Skin epidermis (tissue), 12 donors: ENCODE data around the gene ULK4.

Experiments used
- H3K27ac ChIP-seq, 21 experiments: fragments of 200-600 bp; sonication (generic) in 11 of 21; one replicate each; pipeline ENCODE4 v1.5.0; 2020; ENCODE audit warnings: mild to moderate bottlenecking in 3 of 21, inconsistent platforms in 2 of 21, moderate library complexity in 2 of 21
- H3K4me3 ChIP-seq, 7 experiments: fragments of 200-600 bp; sonication (generic) in 2 of 7; one replicate each; pipeline ENCODE4 v1.5.0; 2020; ENCODE audit warnings: inconsistent platforms in 2 of 7, mild to moderate bottlenecking in 2 of 7, moderate library complexity in 1 of 7

ULK4 gene

DNA sequence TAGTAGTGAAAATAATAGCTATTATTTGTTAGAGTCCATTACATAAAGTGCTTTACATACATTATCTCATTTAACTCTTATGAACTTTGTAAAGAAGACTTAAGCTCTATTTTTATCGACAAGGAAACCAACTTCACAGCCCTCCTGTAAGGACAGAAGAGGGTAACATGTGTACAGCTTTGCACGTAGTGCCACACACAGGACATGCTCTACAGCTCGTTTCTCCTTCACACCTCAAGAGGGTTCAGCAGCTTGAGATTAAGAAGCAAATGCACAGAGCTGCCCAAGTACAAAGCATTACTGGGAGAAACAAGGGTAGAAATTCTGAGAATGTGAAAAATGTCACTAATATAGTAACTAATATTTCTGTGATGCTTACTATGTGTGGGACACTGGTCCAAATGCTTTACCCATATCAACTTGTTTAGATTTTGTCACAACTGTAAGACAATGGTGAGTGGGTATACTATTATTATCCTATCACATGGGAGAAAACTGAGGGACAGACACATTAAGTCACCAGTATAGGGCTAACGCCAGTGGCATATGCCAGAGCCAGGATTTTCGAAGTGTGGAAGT is 434.8 kb downstream of the ULK4 start:
- no peak overlapping the region for H3K4me3 ChIP-seq
- no peak overlapping the region for H3K27ac ChIP-seq

DNA sequence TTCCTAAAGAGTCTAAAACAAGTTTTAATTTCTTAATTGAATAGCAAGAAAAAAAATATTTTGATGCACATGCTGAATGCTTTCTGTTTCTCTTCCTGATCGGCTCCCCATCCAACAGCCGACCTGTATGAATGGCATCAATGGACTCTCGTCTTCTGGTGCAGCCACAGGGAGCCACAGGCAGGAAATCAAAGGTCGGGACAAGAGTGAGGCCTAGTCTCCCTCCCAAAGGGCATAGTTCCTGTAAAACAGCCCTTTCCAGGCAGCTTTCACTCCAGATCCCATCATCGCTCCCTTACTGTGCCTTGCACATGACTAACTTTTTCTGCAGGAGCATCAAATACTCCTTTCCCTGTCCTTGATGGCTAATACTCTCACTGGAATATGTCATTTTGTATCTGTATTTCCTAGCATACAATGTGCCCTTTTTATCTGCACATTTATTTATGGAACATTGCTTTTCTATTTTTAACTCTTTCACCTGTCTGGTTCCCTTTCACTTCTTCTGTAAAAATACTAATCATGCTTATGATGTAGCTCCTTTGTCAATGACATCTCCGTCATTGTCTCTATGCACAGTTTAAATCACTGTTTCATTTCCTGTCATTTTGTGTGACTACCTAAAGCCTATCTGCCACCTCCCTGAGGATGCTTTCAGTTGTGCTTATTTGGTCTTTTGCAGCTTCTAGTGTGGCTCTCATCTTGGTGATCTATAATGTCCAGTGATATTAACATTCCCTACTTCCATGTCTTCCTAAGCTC is 436.4 kb downstream of the ULK4 start:
- Histone ChIP-seq H3K4me3 (no peak overlapping the region), H3K27ac (no peak overlapping the region)

DNA sequence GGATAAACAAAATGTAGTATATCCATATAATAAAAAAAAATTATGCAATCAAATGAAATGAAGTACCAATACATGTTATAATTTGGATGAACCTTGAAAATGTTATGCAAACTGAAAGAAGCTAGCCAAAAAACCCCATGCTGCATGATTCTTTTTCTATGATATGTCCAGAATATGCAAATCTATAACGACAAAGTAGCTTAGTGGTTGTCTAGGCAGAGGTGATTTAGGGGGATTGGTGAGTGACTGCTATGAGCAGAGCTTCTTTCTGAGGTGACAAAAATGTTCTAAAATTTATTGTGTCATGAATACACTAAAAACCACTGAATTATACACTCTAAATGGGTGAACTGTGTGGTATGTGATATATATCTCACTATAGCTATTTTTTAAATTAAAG is 438.0 kb downstream of the ULK4 start:
- no peak overlapping the region for H3K4me3 ChIP-seq
- no peak overlapping the region for H3K27ac ChIP-seq

DNA sequence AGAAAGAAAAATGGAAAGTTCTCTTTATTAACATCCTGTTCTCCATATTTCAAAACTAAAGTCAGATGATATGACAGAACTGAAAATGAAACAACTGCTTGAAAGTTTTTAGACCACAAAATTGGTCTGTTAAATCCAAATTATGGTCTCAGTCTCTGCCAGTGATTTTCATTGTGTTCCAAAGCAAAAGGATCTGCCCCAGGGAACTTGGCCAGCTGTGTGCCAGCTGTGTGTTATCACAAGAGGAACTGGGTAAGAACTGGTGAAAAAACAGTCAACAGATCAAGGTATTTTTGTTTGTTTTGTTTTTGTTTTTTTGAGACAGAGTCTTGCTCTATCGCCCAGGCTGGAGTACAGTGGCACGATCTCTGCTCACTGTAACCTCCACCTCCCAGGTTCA is 439.3 kb downstream of the ULK4 start:
- no peak overlapping the region for H3K4me3 ChIP-seq
- peak overlapping the region in 4 of 21 experiments; percentile 6 to 47 (median 24) for H3K27ac ChIP-seq

DNA sequence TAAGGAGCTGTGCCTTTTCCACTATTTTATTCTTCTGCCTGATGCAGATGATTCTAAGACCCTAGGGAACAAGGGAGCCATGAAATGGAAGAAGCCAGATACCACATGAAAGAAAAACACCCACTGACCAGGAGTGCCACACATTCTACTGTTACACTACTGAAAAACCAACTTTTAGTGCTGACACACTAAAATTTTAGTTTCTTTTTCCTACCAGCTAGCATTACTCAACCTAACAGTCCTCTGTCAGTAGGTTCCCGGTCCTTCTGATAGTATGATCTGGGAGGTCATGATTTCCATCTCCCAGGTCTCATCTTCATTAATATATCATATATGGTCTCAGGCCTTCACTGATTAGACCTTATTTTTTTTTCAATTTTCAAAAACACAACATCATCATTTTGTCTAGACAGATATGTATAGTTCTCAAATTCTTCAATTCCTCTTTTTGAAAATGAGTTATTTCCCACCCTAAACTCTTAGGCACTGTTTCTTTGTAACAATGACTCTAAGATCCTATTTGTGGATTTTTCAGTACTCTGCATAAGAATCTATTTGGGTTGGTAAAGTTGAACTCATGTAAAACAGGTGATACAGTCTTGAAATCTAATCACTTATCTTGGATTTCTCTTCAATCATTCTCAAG is 440.8 kb downstream of the ULK4 start:
- Histone ChIP-seq H3K4me3 (no peak overlapping the region), H3K27ac (peak overlapping the region in 1 of 21 experiments; percentile 42)

DNA sequence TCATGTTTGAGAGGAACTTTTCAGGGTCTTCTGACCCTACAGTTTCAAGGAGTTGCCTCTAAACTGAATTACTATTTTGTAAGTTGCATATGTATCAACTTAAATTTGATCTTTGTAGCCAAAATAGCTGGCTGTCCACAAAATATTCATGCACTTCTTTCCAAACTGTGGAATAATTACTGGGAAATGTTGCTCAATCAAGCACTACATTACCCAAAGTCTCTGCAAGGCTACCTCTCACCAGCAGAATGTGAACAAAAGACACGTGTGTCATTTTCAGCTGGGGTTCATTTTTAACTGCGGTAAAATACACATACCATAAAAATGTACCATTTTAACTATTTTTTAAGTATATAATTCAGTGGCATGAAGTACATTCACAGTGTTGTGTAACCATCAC is 442.2 kb downstream of the ULK4 start:
- H3K27ac ChIP-seq = no peak overlapping the region
- no peak overlapping the region for H3K4me3 ChIP-seq

DNA sequence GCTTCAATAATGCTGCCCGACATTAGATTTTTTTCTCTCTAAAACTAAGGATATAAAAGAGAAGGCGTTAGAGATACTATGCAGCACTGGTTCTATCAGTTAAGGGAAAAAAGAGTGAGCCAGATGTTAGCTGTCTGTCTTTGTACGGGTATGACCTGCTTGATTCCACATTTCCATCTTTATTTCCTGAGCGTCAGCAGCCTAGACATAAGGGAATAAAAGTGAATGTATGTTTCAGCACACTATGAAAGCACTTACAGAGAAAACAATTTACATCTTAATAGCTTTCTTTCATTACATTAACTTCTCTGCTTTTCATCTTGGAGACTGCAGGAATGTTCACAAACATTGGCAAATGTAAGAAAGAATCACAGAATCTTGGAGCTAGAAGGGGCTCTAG is 443.3 kb downstream of the ULK4 start:
- no peak overlapping the region for H3K27ac ChIP-seq
- no peak overlapping the region for H3K4me3 ChIP-seq

DNA sequence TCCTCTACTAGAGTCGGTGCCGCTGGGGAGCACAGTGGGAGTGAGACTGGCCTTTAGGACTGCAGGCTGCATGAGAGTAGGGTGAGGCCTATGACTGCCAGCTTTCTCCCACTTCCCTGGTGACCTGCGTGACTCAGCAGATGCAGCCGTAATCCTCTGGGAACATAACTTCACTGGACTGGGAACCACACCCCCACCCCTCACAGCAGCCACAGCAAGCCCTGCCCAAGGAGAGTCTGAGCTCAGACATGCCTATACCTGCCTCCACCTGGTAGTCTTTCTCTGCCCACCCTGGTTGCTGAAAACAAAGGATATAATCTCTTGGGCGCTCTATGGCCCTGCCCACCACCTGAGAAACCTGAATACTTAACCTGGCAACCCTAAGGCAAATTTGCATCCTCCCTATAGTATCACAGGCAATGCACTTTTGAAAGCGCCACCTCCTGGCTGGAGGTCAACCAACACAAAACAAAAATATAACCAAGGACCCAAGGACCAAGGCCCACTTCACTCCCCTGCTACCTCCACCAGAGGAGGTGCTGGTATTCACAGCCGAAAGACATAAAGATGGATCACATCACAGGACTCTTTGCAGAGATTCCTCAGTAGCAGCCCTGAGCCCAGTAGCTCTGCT is 453.7 kb downstream of the ULK4 start:
- Histone ChIP-seq H3K4me3 (no peak overlapping the region), H3K27ac (peak overlapping the region in 8 of 21 experiments; percentile 26 to 84 (median 38))

DNA sequence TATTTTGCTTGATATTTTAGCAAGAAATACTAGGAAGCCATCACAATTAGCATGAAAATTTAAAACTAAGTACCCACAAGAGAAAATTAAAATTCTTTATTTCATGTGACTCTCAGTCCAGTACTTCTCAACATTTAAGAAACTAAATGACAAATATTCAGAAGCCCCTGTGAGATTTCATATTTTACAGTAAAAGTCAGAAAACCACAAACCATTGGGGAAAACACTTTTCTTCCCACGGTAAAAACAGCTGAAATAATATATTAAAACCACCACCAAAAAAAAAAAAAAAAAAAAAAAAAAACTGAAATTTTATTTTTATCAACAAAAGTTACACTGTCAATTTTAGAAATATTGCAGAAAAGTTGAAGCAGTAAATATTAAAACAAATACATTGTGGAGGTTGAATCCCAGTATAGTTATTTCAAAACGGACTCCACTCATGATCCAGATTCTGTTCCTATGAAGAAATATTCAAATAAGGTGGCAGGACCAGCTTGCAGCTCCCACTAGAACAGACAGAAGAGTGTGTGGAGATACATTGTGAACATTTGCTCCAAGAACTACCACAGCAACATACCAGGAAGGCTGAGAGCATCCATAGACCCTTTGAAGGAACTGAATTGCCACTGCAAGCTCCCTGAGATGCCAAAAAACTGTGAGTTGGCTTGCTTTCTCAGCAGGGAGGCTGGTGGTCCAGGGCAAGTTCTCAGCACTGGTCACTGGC is 454.4 kb downstream of the ULK4 start:
- Histone ChIP-seq H3K4me3 (no peak overlapping the region), H3K27ac (peak overlapping the region in 9 of 21 experiments; percentile 26 to 84 (median 38))

DNA sequence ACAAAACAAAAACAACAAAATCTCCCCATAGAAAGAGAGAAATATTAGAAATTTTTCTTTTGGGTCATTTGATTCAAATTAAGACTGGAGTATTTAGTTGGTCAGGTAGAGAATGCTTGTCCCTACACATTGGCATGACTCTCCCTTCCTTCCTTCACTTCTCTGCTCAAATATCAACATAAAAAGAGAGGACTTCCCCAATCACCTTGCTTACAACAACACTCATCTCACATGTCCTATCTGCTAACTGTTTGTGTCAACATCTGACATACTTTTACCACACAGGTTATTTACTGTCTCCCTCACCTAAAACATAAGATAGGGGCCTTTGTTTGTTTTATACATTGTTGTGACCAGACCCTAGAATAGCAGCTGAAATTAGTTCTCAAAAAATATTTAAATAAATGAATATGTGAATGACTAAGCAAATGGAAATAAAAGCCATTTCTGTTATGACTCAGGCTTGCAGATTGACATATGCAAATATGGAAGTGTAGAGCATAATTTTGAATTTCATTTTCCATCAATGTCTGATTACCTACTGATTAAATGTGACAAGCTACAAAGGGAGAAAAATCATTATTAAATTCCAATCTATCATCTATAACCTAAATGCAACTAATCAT is 457.8 kb downstream of the ULK4 start:
- no peak overlapping the region for H3K27ac ChIP-seq
- no peak overlapping the region for H3K4me3 ChIP-seq

DNA sequence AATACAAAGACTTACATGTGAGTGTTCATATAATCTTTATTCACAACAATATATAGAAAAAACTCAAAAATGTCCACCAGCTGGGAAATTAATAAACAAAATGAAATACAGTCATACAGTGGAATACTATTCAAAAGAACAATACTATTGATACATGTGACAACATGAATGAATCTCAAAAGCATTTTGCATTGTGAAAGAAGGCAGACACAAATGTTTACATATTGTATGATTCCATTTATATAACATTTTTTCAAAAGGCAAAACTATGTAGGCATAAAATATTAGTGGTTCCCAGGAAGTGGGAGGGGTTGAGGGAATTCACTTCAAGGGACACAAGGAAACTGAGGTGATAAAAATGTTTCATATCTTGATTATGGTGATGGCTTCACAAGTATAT is 459.4 kb downstream of the ULK4 start:
- H3K27ac ChIP-seq = no peak overlapping the region
- no peak overlapping the region for H3K4me3 ChIP-seq

DNA sequence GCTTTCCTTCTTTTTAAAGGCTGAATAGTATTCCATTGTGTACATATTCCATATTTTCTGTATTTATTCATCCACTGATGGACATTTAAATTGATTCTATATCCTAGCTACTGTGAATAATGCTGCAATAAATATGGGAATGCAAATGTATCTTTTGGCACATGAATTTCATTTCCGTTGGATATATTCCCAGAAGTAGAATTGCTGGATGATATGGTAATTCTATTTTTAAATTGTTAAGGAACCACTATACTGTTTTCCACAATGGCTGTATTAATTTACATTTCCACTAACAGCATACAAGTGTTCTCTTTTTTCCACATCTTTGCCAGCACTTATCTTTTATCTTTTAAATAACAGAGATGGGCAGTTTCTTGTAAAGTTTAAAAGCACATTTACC is 459.9 kb downstream of the ULK4 start:
- H3K4me3 ChIP-seq = no peak overlapping the region
- no peak overlapping the region for H3K27ac ChIP-seq

DNA sequence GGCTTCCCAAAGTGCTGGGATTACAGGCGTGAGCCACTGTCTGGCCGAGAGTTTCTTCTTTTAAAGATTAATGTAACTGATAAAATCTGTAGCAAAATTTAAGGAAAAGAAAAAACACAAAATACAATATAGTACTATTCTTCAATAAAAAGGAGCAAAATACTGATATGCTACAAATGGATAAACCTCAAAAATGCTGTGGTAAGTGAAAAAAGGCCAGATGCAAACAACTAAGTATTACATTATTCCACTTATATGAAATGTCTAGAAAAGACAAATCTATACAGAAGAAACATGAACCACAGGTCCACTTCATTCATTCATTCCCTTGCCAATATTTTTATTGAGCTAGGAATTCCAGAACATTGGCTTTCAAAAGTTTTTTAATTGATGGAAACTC is 463.1 kb downstream of the ULK4 start:
- Histone ChIP-seq H3K4me3 (no peak overlapping the region), H3K27ac (no peak overlapping the region)

DNA sequence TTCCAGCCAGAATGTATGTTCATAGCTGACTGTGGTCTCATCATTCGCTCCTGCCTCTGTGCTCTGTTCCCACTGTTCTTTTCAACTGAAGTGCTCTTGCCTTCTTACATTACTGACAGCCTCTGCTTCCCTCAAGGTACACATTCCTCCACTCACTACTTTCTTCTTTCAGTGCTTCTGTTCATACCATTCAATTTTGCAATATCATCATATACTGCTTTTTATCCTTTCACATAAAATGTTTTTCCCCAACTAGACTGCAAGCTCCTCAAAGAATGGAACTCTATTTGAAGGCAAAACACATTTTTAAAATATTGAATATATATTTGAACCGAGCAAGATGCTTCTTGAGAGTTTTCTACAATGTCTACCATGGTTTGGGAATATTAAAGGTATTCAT is 471.5 kb downstream of the ULK4 start:
- H3K27ac ChIP-seq = no peak overlapping the region
- H3K4me3 ChIP-seq = no peak overlapping the region

DNA sequence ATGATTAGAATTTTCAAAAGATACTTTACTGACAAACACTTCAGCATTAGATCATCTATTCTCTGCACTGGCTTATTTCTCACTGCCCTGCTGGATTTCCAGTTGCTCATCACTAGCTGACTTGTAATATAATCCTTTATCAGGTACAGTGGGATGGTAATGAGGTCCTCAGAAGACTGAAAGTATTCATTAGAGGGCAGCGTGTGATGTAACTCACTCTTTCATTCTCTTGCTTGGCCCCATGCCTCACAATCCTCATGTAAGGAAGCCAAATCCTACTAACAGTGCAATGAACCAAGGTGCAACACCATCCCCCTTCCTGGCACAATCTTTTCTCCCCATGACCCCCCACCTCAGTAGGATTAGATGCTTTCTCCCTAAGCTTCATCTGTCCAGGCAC is 472.7 kb downstream of the ULK4 start:
- no peak overlapping the region for H3K4me3 ChIP-seq
- H3K27ac ChIP-seq = no peak overlapping the region

DNA sequence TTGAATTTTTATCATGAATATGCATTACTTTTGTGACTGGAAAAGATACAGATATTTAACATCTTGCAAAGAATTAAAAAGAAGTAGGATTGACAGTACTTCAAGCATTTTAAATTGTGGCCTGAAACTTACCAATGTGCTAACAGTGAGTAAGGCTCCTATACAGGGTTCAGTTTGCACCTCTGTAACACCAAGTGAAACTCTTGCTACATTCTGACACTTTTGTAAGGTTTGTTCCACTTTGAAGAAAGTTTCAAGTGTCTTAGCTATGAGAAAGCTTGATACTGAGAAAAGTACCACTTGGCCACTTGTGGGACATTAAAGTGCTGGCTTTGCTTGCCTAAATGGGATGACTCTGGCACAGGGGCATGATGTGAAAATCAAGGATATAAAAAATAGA is 473.4 kb downstream of the ULK4 start:
- H3K27ac ChIP-seq = no peak overlapping the region
- H3K4me3 ChIP-seq = no peak overlapping the region

DNA sequence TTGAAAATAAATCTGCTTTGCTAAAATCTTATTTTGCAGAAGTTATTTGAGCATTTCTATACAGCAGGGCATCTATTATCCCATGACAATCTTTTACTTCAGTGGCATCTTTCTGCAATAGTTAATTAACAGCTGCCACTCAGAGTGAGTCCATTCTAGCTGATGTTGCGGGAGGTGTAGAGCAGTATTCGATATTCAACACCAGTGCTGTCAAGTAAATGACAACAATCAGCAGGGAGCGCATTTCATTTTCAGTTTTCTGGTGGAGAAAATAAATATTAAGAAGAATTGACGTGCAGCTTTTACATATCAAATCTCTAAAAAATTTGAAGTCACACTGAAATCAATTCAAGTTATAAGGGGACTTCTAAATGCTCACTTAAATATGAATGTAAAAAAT is 476.4 kb downstream of the ULK4 start:
- Histone ChIP-seq H3K27ac (no peak overlapping the region), H3K4me3 (no peak overlapping the region)

DNA sequence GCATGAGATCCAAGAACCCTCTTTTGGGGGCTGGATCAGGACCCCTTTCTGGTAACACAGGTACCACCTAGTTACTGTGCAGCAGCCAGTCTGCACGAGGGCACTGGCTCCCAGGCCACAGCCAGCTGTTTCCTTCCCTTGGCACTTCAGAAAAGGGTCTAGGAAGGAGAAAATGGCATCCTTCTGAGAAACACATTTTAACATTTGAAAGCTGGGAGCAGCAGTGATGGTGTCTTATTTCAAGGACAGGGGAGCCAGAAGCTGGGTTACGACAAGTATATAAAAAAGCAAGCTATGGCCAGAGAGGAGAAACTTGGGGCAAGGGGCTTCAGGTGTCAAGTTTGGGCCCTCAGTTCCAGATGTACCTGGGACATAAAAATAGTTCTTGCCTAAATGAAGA is 479.8 kb downstream of the ULK4 start:
- no peak overlapping the region for H3K4me3 ChIP-seq
- no peak overlapping the region for H3K27ac ChIP-seq

DNA sequence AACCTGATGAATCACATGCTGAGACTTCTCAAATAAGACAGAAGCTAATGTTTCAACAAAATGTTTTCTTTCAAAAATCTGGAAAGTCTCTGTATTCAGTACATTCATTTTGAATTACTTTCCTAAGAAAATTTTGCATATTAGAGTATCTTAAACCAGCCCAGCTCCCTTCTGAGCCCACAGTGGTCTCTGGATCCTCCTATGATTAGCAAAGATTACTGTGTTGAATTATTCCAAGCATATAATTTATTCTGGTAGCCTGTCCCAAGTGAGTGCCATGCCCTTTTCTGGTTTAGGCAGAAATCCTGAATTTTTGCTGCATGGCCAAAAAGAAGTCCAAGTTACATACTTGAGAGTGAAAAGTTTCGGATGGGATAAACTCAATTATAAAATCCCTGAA is 483.6 kb downstream of the ULK4 start:
- Histone ChIP-seq H3K4me3 (no peak overlapping the region), H3K27ac (no peak overlapping the region)
